GM23338 (cell line): Measurements from ENCODE around the gene FTCDNL1. TPM values are rescaled to one million over a fixed set of nuclear protein-coding genes. Genes with fewer than 3 reads are reported as not detected.

Experiments used
- ATAC-seq: fragments of 200-7000 bp; cut with Tn5 transposase; 3 replicates; pipeline ENCODE4 v1.9.1; 2020
- DNase-seq: peaks from one replicate; pipeline ENCODE4 v3.0.0-alpha.2; 2015; ENCODE audit warnings: low spot score
- H2AFZ ChIP-seq: fragments of 200-600 bp; sonication (generic); 2 replicates; pipeline ENCODE4 v1.8.0; 2016; ENCODE audit warnings: antibody characterized with exemption, mild to moderate bottlenecking, moderate library complexity
- H3F3A ChIP-seq: fragments of 200-600 bp; sonication (generic); replicated peaks from 2 replicates; pipeline ENCODE4 v1.8.0; 2017; ENCODE audit warnings: antibody characterized with exemption, mixed run types, low read depth
- H3K27ac ChIP-seq: fragments of 200-600 bp; sonication (generic); 2 replicates; pipeline ENCODE4 v1.6.1; 2016; ENCODE audit warnings: low read depth
- H3K27me3 ChIP-seq: fragments of 200-600 bp; sonication (generic); 2 replicates; pipeline ENCODE4 v1.8.0; 2016; ENCODE audit warnings: mild to moderate bottlenecking, mixed run types, moderate library complexity; ENCODE audit not compliant: insufficient read depth
- H3K36me3 ChIP-seq: fragments of 200-600 bp; sonication (generic); 2 replicates; pipeline ENCODE4 v1.8.0; 2016; ENCODE audit warnings: mild to moderate bottlenecking; ENCODE audit not compliant: insufficient read depth
- H3K4me1 ChIP-seq: fragments of 200-600 bp; sonication (generic); 2 replicates; pipeline ENCODE4 v1.8.0; 2016; ENCODE audit warnings: mild to moderate bottlenecking, moderate library complexity; ENCODE audit not compliant: insufficient read depth
- H3K4me2 ChIP-seq: fragments of 200-600 bp; sonication (generic); 2 replicates; pipeline ENCODE4 v1.7.1; 2017; ENCODE audit warnings: mixed run types
- H3K4me3 ChIP-seq: fragments of 200-600 bp; sonication (generic); 2 replicates; pipeline ENCODE4 v1.6.1; 2016; ENCODE audit warnings: mixed run types
- H3K79me2 ChIP-seq: fragments of 200-600 bp; sonication (generic); replicated peaks from 2 replicates; pipeline ENCODE4 v1.8.0; 2017; ENCODE audit warnings: mild to moderate bottlenecking; ENCODE audit not compliant: insufficient read depth
- H3K9me2 ChIP-seq: fragments of 200-600 bp; sonication (generic); 2 replicates; pipeline ENCODE4 v1.8.0; 2017; ENCODE audit not compliant: insufficient read depth
- H4K20me1 ChIP-seq: fragments of 200-600 bp; sonication (generic); replicated peaks from 2 replicates; pipeline ENCODE4 v1.8.0; 2017; ENCODE audit warnings: mild to moderate bottlenecking; ENCODE audit not compliant: insufficient read depth
- H3K27ac Mint-ChIP-seq: 2 replicates; pipeline ENCODE4 v1.8.0; 2020; ENCODE audit warnings: inconsistent platforms, mild to moderate bottlenecking, moderate library complexity, mixed read lengths
- H3K27me3 Mint-ChIP-seq: 3 replicates; pipeline ENCODE4 v1.8.0; 2022; ENCODE audit warnings: low read depth, mild to moderate bottlenecking, moderate library complexity, mixed read lengths, inconsistent platforms; ENCODE audit not compliant: insufficient read depth, poor library complexity
- H3K36me3 Mint-ChIP-seq: 3 replicates; pipeline ENCODE4 v1.8.0; 2021; ENCODE audit warnings: low read depth, mild to moderate bottlenecking, inconsistent platforms, moderate library complexity, mixed read lengths
- H3K4me1 Mint-ChIP-seq: 3 replicates; pipeline ENCODE4 v1.8.0; 2020; ENCODE audit warnings: mild to moderate bottlenecking, inconsistent platforms, mixed read lengths
- H3K4me3 Mint-ChIP-seq: 3 replicates; pipeline ENCODE4 v1.8.0; 2021; ENCODE audit warnings: moderate library complexity, mild to moderate bottlenecking, inconsistent platforms, mixed read lengths
- H3K9me3 Mint-ChIP-seq: 3 replicates; pipeline ENCODE4 v1.8.0; 2020; ENCODE audit warnings: moderate library complexity, mild to moderate bottlenecking, inconsistent platforms, mixed read lengths
- CREB1 ChIP-seq: fragments of 250-450 bp; sonication (Bioruptor Pico); IDR thresholded peaks from 2 replicates; pipeline ENCODE4 v1.5.0; 2020; ENCODE audit warnings: low read depth, mild to moderate bottlenecking, moderate library complexity
- CTCF ChIP-seq, 2 experiments: fragments of 200-600 bp in 1 of 2; sonication (generic) in 1 of 2; conservative IDR thresholded peaks; 2 replicates each; pipeline versions ENCODE4 v1.5.1 to v1.6.1; 2016 to 2017; ENCODE audit warnings: antibody characterized with exemption in 2 of 2, low read depth in 2 of 2, mild to moderate bottlenecking in 2 of 2, moderate library complexity in 1 of 2
- ETS1 ChIP-seq: IDR thresholded peaks from 2 replicates; pipeline ENCODE4 v1.6.1; 2016; ENCODE audit warnings: antibody characterized with exemption
- EZH2 ChIP-seq: fragments of 200-600 bp; sonication (generic); IDR thresholded peaks from one replicate; pipeline ENCODE4 v1.8.0; 2017; ENCODE audit warnings: antibody characterized with exemption, mild to moderate bottlenecking, low read depth; ENCODE audit not compliant: unreplicated experiment
- EZH2phosphoT487 ChIP-seq: fragments of 200-600 bp; sonication (generic); IDR thresholded peaks from one replicate; pipeline ENCODE4 v1.8.1; 2018; ENCODE audit warnings: antibody characterized with exemption; ENCODE audit not compliant: unreplicated experiment
- JUNB ChIP-seq: IDR thresholded peaks from one replicate; pipeline ENCODE4 v1.6.1; 2016; ENCODE audit warnings: antibody characterized with exemption; ENCODE audit not compliant: unreplicated experiment
- NANOG ChIP-seq: IDR thresholded peaks from 2 replicates; pipeline ENCODE4 v1.6.1; 2016; ENCODE audit warnings: antibody characterized with exemption, borderline replicate concordance
- POLR2AphosphoS5 ChIP-seq: IDR thresholded peaks from 2 replicates; pipeline ENCODE4 v1.6.1; 2016; ENCODE audit warnings: antibody characterized with exemption, low read depth
- STAT1 ChIP-seq: IDR thresholded peaks from one replicate; pipeline ENCODE4 v1.6.1; 2016; ENCODE audit warnings: antibody characterized with exemption; ENCODE audit not compliant: unreplicated experiment
- ZNF114 ChIP-seq: fragments of 250-450 bp; sonication (Bioruptor Pico); IDR thresholded peaks from 2 replicates; pipeline ENCODE4 v1.5.0; 2020; ENCODE audit warnings: mild to moderate bottlenecking, moderate library complexity
- polyA plus RNA-seq: library from polyadenylated mRNA; unstranded; fragments of >200 nt; fragmentation: Nextera tagmentation; extraction: Ambion mirVana; gene quantifications from 2 replicates; pipeline ENCODE4 v1.2.1, GENCODE V29; 2016
- total RNA-seq: library from RNA; depleted of rRNA; stranded (reverse); fragments of >200 nt; shearing (Covaris generic); gene quantifications from 2 replicates; pipeline ENCODE4 v1.2.3, GENCODE V29; 2014
- TF ChIP-seq, protein P1 (sequence below): fragments of 250-450 bp; sonication (Bioruptor Pico); IDR thresholded peaks from 2 replicates; pipeline ENCODE4 v1.5.0; 2020; ENCODE audit warnings: mild to moderate bottlenecking, moderate library complexity
- TF ChIP-seq, protein P2 (sequence below): IDR thresholded peaks from one replicate; pipeline ENCODE4 v1.6.1; 2018; ENCODE audit warnings: antibody characterized with exemption; ENCODE audit not compliant: unreplicated experiment

FTCDNL1 gene
- total and polyA plus RNA-seq, 2 experiments from 2014 or later = 1.7 to 2.0 TPM

DNA sequence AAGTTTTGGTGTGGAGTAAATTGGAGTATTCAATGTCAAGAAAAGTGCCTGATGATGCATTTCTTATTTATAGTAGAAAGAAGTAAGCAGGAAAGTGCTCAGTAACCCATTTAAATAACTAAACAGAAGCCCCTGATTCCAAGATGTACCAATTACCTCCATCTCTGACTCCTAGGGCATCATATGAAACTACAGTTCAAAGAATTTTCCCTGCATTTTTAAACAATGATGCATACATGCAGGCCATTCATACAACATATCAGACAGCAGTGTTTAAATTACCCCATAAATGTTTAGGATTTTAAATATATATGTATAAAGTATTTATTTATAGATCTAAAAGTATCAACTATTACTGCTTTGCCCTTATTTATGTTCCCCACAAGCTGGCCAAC is 36.2 kb downstream of the FTCDNL1 start (continued):
- no peak for TF ChIP-seq STAT1

DNA sequence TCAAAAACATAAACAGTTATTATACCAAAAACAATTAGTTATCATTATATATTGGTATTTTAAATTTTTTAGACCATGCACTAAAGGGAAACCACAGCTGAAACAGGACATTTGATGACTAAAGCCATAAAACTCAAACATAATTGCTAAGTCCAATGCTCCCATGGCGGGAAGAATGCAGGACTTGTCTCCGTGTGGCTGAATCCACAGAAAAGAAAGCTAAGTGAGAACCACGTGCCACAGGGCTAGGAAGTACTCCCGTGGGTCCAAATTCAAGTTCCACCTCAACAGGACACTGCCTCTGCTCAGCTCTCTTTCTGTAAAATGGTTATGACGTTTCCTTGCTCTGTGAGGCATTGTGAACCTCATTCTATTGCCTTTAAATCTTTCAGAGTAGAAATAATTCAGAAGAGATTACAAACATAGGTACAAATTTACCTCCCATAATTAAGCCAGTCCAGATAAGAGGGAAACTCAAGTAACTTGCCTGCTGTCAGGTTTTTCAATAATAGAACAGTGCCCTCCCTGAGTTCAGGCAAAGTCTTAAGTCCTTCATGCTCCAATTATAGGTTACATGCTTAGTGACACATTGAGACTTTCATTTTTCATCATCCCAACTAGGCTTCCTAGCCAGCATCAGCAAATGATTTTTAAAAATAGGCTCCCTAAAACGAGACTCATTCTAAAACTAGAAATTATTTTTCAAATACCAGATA is 36.7 kb downstream of the FTCDNL1 start:
- no peak overlapping the region for H3K4me3 ChIP-seq
- Mint-ChIP-seq H3K4me3 (no peak overlapping the region), H3K36me3 (peaks cover 3% of the 10 kb centered on the region; the same call in 1 of the 3 replicates), H3K27me3 (peaks cover 3% of the 10 kb centered on the region), H3K27ac (no peak overlapping the region), H3K9me3 (no peaks in the 10 kb centered on the region; the same call in 2 of the 3 replicates), H3K4me1 (peaks cover 29% of the 10 kb centered on the region)
- H3K27ac ChIP-seq = no peak overlapping the region
- H2AFZ ChIP-seq = no peak overlapping the region
- peaks cover 25% of the 10 kb centered on the region for H3K4me1 ChIP-seq
- no peaks in the 10 kb centered on the region for H3K79me2 ChIP-seq
- H3K4me2 ChIP-seq = no peak overlapping the region
- DNase-seq (no peak), ATAC-seq (no peak)
- no peaks in the 10 kb centered on the region for H3K36me3 ChIP-seq
- H3K9me2 ChIP-seq = no peaks in the 10 kb centered on the region
- H3F3A ChIP-seq = no peaks in the 10 kb centered on the region
- TF ChIP-seq CREB1 (CRISPR knock-in tag) (no peak), ZNF114 (CRISPR knock-in tag) (no peak), EZH2 (no peak), EZH2phosphoT487 (no peak), STAT1 (no peak), JUNB (no peak), ETS1 (no peak), POLR2AphosphoS5 (no peak), CTCF (conservative IDR thresholded peaks at IDR 0.05; ENCODE audit: low read depth in 2 of 2) (no peak), NANOG (no peak)
- TF ChIP-seq, protein P1, sequence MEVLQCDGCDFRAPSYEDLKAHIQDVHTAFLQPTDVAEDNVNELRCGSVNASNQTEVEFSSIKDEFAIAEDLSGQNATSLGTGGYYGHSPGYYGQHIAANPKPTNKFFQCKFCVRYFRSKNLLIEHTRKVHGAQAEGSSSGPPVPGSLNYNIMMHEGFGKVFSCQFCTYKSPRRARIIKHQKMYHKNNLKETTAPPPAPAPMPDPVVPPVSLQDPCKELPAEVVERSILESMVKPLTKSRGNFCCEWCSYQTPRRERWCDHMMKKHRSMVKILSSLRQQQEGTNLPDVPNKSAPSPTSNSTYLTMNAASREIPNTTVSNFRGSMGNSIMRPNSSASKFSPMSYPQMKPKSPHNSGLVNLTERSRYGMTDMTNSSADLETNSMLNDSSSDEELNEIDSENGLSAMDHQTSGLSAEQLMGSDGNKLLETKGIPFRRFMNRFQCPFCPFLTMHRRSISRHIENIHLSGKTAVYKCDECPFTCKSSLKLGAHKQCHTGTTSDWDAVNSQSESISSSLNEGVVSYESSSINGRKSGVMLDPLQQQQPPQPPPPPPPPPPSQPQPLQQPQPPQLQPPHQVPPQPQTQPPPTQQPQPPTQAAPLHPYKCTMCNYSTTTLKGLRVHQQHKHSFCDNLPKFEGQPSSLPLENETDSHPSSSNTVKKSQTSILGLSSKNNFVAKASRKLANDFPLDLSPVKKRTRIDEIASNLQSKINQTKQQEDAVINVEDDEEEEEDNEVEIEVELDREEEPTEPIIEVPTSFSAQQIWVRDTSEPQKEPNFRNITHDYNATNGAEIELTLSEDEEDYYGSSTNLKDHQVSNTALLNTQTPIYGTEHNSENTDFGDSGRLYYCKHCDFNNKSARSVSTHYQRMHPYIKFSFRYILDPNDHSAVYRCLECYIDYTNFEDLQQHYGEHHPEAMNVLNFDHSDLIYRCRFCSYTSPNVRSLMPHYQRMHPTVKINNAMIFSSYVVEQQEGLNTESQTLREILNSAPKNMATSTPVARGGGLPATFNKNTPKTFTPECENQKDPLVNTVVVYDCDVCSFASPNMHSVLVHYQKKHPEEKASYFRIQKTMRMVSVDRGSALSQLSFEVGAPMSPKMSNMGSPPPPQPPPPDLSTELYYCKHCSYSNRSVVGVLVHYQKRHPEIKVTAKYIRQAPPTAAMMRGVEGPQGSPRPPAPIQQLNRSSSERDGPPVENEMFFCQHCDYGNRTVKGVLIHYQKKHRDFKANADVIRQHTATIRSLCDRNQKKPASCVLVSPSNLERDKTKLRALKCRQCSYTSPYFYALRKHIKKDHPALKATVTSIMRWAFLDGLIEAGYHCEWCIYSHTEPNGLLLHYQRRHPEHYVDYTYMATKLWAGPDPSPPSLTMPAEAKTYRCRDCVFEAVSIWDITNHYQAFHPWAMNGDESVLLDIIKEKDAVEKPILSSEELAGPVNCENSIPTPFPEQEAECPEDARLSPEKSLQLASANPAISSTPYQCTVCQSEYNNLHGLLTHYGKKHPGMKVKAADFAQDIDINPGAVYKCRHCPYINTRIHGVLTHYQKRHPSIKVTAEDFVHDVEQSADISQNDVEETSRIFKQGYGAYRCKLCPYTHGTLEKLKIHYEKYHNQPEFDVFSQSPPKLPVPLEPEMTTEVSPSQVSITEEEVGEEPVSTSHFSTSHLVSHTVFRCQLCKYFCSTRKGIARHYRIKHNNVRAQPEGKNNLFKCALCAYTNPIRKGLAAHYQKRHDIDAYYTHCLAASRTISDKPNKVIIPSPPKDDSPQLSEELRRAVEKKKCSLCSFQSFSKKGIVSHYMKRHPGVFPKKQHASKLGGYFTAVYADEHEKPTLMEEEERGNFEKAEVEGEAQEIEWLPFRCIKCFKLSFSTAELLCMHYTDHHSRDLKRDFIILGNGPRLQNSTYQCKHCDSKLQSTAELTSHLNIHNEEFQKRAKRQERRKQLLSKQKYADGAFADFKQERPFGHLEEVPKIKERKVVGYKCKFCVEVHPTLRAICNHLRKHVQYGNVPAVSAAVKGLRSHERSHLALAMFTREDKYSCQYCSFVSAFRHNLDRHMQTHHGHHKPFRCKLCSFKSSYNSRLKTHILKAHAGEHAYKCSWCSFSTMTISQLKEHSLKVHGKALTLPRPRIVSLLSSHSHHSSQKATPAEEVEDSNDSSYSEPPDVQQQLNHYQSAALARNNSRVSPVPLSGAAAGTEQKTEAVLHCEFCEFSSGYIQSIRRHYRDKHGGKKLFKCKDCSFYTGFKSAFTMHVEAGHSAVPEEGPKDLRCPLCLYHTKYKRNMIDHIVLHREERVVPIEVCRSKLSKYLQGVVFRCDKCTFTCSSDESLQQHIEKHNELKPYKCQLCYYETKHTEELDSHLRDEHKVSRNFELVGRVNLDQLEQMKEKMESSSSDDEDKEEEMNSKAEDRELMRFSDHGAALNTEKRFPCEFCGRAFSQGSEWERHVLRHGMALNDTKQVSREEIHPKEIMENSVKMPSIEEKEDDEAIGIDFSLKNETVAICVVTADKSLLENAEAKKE (CRISPR knock-in tag) = no peak
- TF ChIP-seq, protein P2, sequence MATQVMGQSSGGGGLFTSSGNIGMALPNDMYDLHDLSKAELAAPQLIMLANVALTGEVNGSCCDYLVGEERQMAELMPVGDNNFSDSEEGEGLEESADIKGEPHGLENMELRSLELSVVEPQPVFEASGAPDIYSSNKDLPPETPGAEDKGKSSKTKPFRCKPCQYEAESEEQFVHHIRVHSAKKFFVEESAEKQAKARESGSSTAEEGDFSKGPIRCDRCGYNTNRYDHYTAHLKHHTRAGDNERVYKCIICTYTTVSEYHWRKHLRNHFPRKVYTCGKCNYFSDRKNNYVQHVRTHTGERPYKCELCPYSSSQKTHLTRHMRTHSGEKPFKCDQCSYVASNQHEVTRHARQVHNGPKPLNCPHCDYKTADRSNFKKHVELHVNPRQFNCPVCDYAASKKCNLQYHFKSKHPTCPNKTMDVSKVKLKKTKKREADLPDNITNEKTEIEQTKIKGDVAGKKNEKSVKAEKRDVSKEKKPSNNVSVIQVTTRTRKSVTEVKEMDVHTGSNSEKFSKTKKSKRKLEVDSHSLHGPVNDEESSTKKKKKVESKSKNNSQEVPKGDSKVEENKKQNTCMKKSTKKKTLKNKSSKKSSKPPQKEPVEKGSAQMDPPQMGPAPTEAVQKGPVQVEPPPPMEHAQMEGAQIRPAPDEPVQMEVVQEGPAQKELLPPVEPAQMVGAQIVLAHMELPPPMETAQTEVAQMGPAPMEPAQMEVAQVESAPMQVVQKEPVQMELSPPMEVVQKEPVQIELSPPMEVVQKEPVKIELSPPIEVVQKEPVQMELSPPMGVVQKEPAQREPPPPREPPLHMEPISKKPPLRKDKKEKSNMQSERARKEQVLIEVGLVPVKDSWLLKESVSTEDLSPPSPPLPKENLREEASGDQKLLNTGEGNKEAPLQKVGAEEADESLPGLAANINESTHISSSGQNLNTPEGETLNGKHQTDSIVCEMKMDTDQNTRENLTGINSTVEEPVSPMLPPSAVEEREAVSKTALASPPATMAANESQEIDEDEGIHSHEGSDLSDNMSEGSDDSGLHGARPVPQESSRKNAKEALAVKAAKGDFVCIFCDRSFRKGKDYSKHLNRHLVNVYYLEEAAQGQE = no peak
- H4K20me1 ChIP-seq = no peaks in the 10 kb centered on the region
- H3K27me3 ChIP-seq = no peaks in the 10 kb centered on the region
